ENCODE measurements around the gene PPARGC1A.

Gene PPARGC1A

GRCh38 chr4:23906839-23907238 lies 17.0 kb upstream of the PPARGC1A start:
- DNase-seq (ENCODE audit: insufficient read length) (no peak), FAIRE-seq (no peak)
- TF ChIP-seq POLR2A (IDR thresholded peaks at IDR 0.05; ENCODE audit: low read depth, low read length) (no peak), TAF1 (IDR thresholded peaks at IDR 0.05; ENCODE audit: borderline replicate concordance, low read depth, low read length) (no peak), POLR2AphosphoS5 (IDR thresholded peaks at IDR 0.05; ENCODE audit: low read depth, low read length) (no peak)

DNA sequence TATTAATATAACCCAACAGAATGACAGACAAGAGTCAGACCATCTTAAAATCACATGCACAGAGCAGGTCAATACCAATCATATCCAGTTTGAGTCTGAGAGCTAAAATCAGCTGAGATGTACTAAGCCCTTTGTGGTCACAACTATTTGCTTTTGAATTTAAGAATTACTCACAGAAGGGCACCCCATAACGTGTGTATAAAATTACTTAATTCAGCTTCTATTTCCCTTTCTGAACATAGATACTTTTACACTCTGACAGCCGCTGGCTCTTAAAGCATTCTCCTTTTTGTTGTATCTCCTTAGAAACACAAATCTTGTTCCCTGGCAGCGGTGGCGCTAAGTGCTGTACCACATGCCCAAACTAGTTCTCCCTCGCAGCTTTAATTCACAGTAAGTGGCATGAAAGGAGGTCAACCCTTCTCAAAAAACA lies 14.8 kb upstream of the PPARGC1A start:
- TF ChIP-seq TAF1 (IDR thresholded peaks at IDR 0.05; ENCODE audit: borderline replicate concordance, low read depth, low read length), result no peak
- TF ChIP-seq POLR2A (IDR thresholded peaks at IDR 0.05; ENCODE audit: low read depth, low read length), result no peak
- TF ChIP-seq POLR2AphosphoS5 (IDR thresholded peaks at IDR 0.05; ENCODE audit: low read depth, low read length), result no peak
- no peak for DNase-seq (ENCODE audit: insufficient read length)
- FAIRE-seq, result no peak

DNA sequence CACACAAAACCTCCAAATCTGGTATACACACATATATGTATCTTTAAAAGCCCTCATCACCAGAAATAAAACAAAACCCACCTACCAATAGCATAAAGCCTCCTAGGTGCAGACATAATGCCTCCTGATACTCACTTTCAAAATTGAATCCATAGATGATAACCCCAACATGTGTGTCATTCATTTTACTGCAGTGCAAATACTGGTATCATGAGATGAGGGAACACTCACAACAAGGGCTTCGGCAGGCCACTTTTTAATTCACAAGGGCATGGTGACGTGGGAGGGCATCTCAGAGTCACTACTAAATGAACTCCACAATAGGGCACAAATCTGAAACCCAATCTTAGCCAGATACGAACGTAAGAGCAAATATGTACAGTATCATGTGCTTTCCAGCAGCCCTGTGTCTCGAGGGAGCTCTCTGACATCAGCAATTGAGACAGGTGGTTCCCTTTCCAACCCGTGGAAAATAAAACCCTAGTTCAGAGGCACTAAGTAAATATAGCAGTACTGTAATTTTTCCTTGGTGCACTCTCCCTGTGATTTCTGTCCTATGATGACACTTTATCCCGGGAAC lies 14.1 kb upstream of the PPARGC1A start:
- DNase-seq (ENCODE audit: insufficient read length) (no peak), FAIRE-seq (no peak)
- TF ChIP-seq POLR2AphosphoS5 (IDR thresholded peaks at IDR 0.05; ENCODE audit: low read depth, low read length) (no peak), TAF1 (IDR thresholded peaks at IDR 0.05; ENCODE audit: borderline replicate concordance, low read depth, low read length) (no peak), POLR2A (IDR thresholded peaks at IDR 0.05; ENCODE audit: low read depth, low read length) (no peak)

DNA sequence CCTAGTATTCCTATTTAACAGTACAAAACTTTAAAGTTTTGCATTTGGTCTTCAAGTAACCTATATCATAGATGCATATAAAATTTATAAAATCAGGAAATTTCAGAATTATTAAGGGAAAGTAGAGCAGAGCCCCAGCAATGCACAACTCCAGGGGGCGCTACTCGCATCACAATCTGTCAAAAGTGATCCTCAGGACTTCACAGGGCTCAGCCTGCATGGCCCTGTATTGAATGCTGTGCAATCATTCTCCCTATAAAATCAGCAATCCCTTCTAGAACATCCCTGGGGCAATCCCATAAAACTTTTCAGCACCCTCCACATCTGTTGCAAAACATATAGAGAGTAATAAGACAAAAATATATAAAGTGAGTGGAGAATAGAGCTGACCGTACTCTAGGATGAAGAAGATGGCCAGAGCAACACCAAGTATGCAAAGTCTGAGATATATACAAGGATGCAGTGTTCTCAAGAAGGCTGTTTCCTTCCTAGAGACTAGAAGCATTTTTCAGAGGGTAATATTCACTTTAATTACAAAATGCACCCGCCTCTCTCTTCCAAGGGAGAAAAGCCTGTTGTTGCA lies 12.5 kb upstream of the PPARGC1A start:
- FAIRE-seq, result no peak
- TF ChIP-seq POLR2AphosphoS5 (IDR thresholded peaks at IDR 0.05; ENCODE audit: low read depth, low read length), result no peak
- no peak for TF ChIP-seq POLR2A (IDR thresholded peaks at IDR 0.05; ENCODE audit: low read depth, low read length)
- no peak for TF ChIP-seq TAF1 (IDR thresholded peaks at IDR 0.05; ENCODE audit: borderline replicate concordance, low read depth, low read length)
- no peak for DNase-seq (ENCODE audit: insufficient read length)

DNA sequence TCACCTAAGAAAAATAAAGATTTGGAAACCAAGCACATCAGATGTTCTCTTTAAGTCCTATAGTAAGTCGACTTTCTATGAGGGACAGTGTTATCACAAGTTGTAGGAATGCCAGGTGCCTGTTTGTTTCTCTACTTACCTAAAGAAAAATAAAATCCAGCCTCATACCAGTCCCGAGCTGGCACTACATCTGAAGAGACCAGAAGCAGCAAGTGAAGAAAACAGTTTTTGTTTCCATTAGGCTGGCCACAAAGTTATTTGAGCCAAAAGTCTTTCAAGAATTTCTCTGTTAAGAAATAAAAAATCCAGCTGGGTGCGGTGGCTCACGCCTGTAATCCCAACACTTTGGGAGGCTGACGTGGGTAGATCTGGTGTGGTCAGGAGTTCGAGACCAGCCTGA lies 10.8 kb upstream of the PPARGC1A start:
- FAIRE-seq, result no peak
- TF ChIP-seq POLR2AphosphoS5 (IDR thresholded peaks at IDR 0.05; ENCODE audit: low read depth, low read length) (no peak), TAF1 (IDR thresholded peaks at IDR 0.05; ENCODE audit: borderline replicate concordance, low read depth, low read length) (no peak), POLR2A (IDR thresholded peaks at IDR 0.05; ENCODE audit: low read depth, low read length) (no peak)
- no peak for DNase-seq (ENCODE audit: insufficient read length)

DNA sequence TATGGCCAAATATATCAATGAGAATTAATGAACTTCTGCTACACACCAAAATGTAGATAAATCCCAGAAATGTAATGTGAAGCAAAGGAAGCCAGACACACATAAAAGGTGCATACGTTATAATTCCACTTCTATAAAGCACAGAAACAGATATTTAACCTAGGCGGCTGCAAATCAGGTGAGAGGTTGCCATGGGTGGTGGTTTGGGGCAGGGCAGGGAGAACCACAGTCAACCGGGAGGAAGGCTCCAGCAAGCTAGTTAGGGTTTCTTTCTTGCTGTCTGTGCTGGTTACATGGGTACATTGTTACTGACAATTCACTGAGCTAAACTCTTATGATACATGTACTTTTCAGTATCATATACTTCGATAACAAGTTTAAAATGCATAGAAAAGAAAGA lies 9.7 kb upstream of the PPARGC1A start:
- DNase-seq (ENCODE audit: insufficient read length) (no peak), FAIRE-seq (no peak)
- no peak for TF ChIP-seq POLR2AphosphoS5 (IDR thresholded peaks at IDR 0.05; ENCODE audit: low read depth, low read length)
- TF ChIP-seq POLR2A (IDR thresholded peaks at IDR 0.05; ENCODE audit: low read depth, low read length), result no peak
- no peak for TF ChIP-seq TAF1 (IDR thresholded peaks at IDR 0.05; ENCODE audit: borderline replicate concordance, low read depth, low read length)

DNA sequence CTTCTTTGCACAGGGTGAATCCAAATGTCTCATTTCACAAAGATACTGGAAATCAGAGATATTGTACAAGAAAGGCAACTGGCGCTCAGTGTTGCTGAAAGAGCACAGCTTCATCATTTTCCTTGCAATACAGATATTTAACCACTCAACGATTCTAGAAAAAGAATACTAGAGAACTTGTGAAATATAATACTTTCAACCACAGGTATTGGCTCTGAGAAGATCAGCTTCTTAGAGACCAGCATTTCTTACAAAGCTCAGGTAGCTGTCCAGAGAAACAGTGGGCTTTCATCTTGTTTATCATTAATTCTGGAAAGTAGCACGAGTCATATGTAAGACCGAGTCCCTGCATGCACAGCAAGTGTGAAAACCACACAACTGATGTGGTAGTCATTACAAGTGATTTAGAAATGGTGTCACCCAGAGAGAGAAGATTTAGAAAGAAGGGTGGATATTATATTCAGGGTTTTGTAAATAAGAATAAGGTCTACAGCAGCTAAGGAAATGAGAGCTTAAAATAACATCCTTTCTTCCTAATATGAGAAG lies 7.8 kb upstream of the PPARGC1A start:
- TF ChIP-seq POLR2AphosphoS5 (IDR thresholded peaks at IDR 0.05; ENCODE audit: low read depth, low read length), result no peak
- no peak for TF ChIP-seq TAF1 (IDR thresholded peaks at IDR 0.05; ENCODE audit: borderline replicate concordance, low read depth, low read length)
- FAIRE-seq (no peak), DNase-seq (ENCODE audit: insufficient read length) (no peak)

- DNase-seq (ENCODE audit: insufficient read length), result no peak
- no peak for FAIRE-seq
- no peak for TF ChIP-seq POLR2AphosphoS5 (IDR thresholded peaks at IDR 0.05; ENCODE audit: low read depth, low read length)
- TF ChIP-seq POLR2A (IDR thresholded peaks at IDR 0.05; ENCODE audit: low read depth, low read length), result no peak
- TF ChIP-seq TAF1 (IDR thresholded peaks at IDR 0.05; ENCODE audit: borderline replicate concordance, low read depth, low read length), result no peak
Observed at GRCh38 chr4:23894021-23894420, 4.2 kb upstream of the PPARGC1A start.

DNA sequence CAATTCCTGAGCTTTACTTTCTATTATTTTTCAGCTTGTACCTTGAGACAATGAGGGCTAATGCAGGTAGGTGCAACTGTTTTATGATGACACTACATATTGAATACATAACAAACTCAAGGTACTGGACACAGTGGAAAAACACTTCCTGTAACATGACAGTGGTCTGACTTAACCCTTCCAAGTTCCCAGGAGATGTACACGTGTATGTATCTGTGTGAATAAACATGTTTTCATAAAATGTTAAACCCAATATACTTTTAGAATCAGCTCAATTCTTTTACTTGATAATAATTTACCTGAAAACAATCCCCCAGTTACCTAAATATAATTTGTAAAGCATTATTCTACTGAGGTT lies 1.2 kb upstream of the PPARGC1A start:
- FAIRE-seq (no peak), DNase-seq (ENCODE audit: insufficient read length) (no peak)
- TF ChIP-seq TAF1 (IDR thresholded peaks at IDR 0.05; ENCODE audit: borderline replicate concordance, low read depth, low read length), result no peak
- no peak for TF ChIP-seq POLR2A (IDR thresholded peaks at IDR 0.05; ENCODE audit: low read depth, low read length)
- no peak for TF ChIP-seq POLR2AphosphoS5 (IDR thresholded peaks at IDR 0.05; ENCODE audit: low read depth, low read length)

GRCh38 chr4:23890369-23891063 lies 669 bp upstream of the PPARGC1A start:
- TF ChIP-seq POLR2A (IDR thresholded peaks at IDR 0.05; ENCODE audit: low read depth, low read length) (no peak), POLR2AphosphoS5 (IDR thresholded peaks at IDR 0.05; ENCODE audit: low read depth, low read length) (no peak), TAF1 (IDR thresholded peaks at IDR 0.05; ENCODE audit: borderline replicate concordance, low read depth, low read length) (no peak)
- DNase-seq (ENCODE audit: insufficient read length), result no peak
- FAIRE-seq, result no peak

GRCh38 chr4:23889391-23889790 lies 456 bp downstream of the PPARGC1A start:
- FAIRE-seq, result no peak
- no peak for DNase-seq (ENCODE audit: insufficient read length)
- TF ChIP-seq TAF1 (IDR thresholded peaks at IDR 0.05; ENCODE audit: borderline replicate concordance, low read depth, low read length) (no peak), POLR2A (IDR thresholded peaks at IDR 0.05; ENCODE audit: low read depth, low read length) (no peak), POLR2AphosphoS5 (IDR thresholded peaks at IDR 0.05; ENCODE audit: low read depth, low read length) (no peak)
